Measurements from ENCODE around the gene THBS1.

The THBS1 gene

DNA sequence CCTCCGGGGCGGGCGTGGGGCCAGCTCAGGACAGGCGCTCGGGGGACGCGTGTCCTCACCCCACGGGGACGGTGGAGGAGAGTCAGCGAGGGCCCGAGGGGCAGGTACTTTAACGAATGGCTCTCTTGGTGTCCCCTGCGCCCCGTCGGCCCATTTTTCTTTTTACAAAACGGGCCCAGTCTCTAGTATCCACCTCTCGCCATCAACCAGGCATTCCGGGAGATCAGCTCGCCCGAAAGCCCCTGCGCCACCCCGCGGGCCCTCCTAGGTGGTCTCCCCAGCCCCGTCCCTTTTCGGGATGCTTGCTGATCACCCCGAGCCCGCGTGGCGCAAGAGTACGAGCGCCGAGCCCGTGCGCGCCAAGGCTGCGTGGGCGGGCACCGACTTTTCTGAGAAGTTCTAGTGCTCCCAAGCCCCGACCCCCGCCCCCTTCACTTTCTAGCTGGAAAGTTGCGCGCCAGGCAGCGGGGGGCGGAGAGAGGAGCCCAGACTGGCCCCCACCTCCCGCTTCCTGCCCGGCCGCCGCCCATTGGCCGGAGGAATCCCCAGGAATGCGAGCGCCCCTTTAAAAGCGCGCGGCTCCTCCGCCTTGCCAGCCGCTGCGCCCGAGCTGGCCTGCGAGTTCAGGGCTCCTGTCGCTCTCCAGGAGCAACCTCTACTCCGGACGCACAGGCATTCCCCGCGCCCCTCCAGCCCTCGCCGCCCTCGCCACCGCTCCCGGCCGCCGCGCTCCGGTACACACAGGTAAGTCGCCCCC, at the start of gene THBS1:
Gene THBS1, plus strand, starts transcription at position 595 of the 757 bp plus-strand sequence. CDS start 779 bp downstream, outside the sequence.
- DNase-seq, result peak; percentile 93

DNA sequence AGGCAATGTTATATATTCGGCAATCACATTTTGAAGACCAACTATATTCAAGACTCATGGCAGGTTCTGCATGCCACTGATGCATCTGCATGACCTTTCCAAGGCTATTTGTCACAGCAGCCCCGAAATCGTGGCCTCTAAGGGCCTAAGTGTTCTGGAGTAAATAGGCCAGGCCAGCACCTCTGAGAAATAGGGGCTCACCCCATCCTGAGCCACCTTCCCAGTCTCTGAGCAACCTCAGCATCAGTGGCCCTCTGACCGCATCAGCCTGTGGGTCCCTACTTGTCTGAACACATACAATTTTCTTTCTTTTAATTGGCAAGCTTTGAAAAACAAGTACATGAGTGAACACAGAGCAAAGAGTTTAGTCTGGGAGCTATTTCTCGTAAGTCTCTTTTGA, 45.9 kb upstream of the THBS1 start:
- no peak for DNase-seq

DNA sequence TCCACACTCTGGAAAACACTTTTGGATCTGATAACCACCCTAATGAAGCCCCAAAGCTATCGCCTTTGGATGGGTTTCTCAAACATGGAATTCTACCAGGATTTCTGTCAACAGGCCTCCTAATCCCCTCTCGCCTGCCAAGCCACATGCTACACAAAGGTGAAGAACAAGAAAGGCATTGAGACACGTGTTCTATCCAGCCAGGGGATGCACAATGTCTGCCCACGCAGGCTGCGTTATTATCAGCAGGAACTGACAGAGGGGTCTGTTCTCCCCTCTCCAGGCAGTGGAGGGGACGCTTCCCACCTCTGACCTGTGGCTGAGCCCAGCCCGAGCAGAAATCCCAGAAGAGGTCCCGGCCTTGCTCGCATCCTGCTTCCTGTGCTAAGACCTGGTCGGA, 45.4 kb upstream of the THBS1 start:
- DNase-seq, result peak; percentile 12

DNA sequence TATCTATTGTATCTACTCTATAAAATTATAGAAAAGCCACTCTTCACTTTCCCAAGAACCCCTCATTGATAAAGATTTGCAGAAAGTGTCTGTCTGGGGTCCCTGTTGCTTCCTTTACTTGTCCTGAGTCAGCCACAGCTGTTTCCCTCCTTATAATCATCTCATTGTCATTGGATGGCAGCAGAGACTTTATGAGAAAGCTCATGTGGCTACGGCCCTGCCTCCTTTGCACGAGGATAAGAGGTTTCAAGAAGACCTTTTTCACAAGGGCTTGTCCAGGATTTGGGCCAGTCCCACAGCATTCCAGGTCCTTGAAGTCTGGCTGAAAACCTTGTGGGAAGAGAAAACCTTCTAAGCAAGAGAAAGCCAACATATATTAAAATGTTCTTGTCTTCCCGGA, 41.9 kb upstream of the THBS1 start:
- DNase-seq, result no peak

DNA sequence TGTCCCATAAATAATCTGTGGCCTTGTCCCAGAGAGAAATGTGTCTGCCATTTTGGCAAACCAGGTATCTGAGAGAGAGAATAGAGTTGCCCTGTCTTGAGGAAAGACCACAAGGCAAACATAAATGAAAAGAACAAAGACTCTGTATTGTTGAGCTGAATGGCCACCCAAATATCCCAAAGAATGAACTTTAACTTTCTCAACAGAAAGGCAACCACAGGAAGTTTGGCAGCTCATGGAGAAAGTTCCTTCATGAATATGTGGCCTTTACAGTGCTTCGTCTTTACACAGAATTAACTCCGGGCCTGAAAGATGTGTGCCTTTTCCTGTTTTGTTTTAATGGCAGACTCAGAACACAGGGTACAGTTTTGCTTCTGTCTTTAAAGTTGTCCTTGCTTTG, 41.4 kb upstream of the THBS1 start:
- DNase-seq, result no peak

DNA sequence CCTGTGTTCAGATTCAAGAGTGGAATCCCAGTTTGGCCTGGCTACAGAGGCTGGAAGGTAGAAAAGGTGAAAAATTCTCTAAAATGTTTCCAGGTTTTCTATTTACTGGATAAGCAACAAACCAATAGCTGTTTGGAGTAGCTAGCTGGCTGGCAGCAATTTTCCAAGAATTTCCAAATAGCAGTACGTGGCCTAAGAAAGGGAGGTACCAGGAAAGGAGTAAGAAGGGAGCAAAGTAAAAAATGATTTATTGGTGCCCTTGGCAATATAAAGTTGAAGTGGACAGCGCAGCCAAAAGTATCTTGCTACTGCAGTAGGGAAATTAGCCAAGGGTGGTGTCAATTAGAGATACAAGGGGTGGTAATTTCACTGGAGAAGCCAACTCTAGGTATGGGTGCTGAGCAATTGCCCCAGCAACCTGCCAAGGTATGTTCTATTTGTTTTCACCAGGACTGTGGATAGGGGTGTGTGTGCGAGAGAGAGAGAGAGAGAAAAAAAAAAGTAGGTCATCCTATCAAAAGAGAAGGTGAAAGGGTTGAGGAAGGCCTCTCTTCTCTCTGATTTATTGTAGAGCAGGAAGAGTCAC, 40.8 kb upstream of the THBS1 start:
- DNase-seq, result no peak

DNA sequence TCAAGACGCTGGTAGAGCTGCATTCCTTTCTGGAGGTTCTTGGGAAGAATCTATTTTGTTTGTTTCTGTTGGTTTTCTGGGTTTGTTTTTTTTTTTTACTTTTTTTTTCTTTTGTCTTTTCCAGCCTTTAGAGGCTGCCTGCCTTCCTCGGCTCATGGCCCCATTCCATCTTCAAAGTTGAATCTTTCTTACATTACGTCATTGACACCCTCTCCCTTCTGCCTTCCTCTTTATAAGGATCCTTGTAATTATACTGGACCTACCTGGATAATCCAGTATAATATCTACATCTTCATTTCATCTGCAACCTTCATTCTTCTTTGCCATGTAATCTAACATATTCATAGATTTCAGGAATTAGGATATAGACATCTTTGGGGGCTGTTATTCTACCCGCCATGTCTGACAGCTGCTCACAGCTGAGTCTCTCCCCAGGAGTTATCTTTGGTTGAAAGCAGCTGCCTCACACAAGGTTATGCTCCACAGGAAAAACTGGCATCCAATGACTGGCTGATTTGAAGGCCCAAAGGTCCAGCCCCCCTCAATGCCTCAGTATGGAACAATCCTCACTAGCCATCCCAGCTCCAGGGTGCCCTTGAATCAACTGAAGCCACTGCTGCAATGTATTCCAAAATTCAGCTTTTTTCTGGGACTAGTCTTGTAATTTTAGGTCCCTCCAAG, 38.4 kb upstream of the THBS1 start:
- DNase-seq, result no peak

DNA sequence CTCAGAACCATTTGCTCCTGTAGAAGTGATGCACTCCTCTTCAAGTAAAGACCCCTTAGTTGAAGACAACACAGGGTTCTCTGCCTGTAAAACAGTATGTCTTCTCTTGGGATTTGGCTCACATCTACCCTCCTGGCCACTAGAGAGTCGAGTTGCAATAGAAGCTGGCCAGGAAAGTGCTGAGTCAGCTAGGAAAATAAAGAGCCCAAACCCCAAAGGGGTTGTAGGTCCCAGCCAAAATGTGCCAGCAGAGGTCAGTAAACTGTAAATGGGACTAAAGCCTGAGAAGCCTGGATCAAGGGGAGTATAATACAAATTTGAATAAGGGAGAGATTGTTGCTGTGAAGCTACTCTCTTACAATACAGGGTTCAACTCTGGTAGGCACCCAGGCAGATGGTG, 37.2 kb upstream of the THBS1 start:
- DNase-seq, result no peak

DNA sequence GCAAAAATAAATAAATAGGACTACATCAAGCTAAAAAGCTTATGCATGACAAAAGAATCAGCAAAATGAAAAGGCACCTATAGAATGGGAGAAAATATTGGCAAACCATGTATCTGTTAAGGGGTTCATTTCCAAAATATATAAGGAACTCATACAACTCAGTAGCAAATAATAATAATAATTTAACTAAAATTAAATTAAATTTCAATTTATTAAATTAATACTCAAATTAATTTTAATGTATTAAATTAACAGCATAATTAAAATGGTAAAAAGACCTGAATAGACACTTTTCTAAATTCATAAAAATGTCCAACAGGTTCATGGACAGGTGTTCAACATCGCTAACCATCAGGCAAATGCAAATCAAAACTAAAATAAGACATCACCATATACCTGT, 34.0 kb upstream of the THBS1 start:
- no peak for DNase-seq

DNA sequence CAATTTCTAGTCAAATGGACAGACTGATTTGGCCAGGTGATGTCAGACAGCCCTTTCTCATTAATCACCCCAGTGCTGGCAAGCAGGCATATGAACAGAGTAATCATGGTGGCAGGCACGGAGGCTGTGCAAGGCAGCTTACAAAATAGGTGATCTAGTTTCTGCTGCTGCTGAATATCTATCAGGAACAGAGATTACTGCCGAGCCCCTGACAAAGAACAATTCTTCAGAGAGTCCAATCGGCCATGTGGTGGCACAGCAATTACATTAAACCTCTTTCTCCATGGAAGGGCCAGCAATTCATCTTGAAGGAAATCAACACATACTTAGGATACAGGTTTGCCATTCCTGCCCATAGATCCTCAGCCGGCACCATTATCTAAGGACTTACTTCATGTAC, 32.3 kb upstream of the THBS1 start:
- no peak for DNase-seq

DNA sequence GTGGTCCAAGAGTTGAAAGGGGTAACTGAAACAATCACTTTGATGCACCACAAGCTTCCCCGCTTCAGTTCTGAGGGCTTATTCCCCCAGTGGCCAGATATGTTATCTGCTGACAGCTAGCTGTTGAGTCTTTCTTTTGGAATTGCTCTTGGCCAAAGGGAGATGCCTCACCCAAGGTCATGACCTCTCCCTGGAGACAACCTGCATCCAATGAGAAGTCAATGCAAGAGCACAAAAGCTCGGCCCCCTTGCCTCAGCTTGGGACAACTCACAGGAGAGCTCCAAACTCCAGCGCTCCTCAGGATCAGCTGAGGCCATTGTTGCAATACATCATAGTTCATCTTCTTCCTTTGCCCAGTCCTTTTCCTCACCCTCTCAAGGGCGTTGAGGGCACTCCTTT, 31.0 kb upstream of the THBS1 start:
- no peak for DNase-seq

DNA sequence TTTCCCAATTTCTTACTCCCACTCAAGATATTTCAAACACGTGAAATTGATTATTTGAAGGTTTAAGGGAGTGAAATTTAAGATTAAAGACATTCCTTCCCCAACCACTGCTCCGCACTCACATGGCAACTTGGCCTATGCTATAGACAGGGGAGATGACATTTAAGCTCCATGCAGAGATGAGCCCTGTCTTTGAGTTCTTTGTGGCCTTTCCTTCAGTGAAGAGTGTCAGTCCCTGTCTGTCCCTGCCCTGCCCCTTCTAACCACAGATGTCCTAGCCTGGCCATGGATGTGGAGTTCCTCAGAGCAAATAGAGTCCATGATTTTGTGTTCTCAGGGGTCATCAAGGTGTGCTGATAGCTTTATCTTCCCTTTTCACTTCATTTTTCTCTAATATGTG, 29.4 kb upstream of the THBS1 start:
- no peak for DNase-seq

DNA sequence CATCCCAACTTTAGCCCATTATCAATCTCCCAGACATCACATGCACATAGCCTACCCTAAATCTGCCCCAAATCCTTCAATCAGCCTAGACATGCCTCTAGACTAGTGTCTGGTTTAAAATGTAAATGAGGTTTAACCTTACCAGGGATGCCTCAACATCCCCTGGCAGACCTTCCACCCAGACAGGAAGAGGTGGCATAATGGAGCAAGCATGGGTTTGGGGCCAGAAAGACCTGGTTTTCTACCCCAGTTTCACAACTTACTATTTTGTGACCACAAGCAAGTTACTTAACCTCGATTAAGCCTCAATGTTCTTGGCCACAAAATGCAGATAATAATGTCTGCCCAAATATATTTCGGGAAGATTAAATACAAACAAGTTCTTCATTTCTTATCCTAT, 28.3 kb upstream of the THBS1 start:
- no peak for DNase-seq

DNA sequence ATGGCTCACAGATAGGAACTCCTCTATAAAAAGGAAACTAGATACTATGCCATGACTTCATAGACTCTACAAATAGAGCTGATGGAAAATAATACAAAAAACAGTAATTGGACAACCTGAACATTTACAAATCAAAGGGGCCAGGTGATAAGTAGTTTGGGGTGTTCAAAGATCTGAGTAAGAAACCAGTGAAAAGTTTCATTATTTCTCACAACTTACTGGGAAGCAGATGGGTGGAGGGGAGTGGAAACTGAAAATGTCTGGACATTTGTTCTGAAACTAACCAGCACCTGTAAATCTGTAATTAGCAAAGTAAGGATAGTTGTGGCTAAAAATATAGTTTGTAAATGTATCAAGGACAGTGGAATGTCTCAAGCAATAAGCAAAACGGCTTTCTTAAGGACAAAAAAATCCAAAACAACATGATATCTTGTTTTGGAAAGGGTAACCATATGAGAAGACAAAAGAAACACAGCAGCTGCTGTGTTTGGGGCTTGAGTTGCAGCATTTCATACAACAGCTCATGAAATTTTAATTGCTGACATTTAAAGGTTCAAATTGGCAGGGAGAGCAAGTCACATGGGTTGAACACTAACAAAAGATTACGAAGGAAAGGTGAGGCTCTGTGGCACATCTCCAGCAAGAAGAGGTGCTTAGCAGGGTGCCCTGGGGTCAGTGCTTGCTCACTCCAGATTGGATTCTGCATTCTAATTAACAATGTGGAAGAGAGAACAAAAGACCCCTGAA, 26.8 kb upstream of the THBS1 start:
- peak; percentile 19 for DNase-seq

DNA sequence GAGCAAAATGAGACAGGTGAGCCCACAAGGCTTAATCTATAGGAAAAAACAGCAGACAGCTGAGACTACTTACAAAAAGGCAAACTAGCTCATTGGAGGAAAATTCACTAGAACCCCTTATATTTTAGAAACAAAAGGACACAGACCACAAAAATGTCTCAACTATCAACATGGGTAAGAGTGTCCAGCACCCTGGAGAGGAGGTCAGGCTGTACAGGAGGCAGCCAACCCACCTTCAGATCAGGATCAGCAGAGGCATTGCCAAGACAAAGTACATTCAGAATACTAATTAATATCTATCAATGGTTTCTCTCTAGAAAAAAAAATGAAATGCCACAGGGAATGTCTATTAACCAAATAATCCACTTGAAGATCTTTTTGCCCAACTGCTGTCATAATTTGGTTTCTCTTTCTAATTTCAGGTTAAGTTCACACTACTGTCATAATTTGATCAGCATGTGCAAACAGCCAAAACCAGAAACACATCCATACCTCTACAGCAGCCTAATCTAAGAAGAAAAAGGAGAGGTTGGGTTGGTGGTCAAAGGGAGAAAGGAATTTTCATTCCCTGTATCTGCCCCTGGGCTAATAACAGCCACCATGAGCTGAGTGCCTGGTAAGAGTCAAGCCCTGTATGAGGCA, 26.0 kb upstream of the THBS1 start:
- no peak for DNase-seq

DNA sequence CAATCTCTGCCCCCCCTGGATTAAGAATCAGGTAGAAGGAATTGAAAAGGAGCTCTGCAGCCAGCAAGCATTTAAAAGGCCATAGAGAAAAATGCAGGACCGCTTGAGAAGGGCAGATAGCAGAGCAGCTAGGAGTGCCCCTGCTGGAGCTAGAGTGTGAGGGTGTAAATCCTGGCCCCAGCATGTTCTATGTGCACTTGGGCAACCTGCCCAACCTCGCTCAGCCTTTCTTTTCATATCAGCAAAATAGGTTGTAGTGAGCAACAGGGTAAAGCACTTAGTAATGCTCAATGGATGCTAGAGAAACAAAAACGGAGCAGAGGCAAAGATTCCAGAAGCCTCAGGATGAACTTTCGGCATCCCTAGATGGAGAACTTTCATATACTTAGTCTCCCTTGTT, 25.0 kb upstream of the THBS1 start:
- DNase-seq, result no peak

DNA sequence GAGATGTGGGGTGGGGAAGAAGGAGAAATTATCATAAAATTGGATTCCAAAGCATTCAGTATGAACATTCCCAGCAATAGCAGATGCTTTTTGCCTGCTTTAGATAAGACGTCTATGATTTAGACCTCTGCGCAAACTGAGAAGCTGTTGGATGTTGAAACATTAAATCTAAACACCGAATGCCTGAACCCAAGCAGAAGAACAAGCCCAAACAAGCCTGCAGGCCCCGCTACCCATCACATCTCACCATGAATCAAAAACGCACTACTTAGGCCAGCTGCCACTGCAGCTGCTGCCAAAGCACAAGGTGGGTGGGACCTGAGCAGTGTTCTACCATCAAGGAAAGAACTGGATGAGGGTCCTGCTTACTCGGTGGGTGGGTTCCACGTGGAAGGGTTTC, 24.4 kb upstream of the THBS1 start:
- no peak for DNase-seq

DNA sequence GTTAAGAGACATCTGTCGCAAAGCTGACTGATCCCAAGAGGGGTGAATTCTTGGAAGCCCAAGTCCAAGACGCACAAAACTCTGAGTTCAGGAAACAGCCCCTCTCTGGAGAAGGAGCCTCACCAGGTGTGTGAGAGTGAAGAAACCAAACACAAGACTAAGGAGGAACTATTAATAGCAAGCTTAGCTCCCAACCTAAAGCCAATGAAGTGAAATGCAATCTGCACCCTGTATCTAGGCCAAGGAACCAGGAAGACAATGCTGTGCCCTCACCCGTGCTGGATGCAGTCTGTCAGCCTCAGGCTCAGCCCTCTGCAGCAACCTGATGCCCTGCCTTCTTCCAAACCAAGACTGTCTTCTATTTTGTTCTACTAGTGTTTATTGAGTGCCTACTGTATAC, 22.5 kb upstream of the THBS1 start:
- peak; percentile 23 for DNase-seq

DNA sequence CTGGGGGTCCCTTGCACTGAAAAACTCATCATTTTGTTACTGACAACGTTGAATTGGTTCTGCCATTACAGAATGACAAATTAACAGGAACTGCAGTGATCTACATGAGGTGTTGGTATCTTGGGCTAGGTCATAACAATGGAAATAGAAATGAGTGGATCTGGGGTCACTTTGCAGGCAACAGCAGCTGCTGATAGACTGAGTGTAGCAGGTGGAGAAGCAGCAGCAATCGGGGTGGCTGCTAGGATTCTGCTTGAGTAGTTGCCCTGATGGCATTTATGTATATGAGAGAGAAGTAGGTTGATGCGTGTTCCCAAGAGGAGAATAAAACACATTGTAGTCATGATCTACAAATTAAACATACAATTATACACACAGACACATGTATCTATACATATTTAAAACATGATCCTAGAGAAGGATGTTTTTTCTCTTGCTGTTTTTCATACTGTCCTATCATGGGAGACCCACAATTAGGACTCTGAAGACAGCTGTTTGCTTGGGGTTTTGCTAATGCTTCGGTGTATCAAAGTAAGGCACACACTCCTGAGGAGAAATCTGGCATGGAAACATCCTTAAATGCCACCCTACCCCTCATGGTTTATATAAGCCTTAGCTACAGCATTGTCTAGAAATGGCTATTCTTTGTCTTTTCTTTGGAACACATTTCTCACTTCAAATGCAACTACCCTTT, 15.8 kb upstream of the THBS1 start:
- DNase-seq, result peak; percentile 36

DNA sequence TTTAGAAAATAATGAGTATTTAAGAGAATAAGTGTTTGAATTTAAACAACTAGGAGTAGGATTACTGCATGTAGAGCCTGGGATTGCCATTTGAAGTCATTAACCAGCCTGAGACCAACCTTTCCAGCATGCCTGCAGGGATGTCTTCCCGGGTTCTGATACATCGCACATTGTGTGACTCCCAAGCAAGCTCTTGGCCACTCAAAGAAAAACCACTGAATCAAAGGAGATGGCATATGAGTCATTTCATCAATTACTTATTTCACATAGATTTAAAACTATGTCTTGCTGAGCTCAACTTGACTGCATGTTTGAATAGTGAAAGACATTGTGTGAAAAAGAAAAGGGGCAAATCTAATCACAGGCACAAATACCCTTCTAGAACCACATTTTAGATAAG, 15.0 kb upstream of the THBS1 start:
- DNase-seq, result no peak

DNA sequence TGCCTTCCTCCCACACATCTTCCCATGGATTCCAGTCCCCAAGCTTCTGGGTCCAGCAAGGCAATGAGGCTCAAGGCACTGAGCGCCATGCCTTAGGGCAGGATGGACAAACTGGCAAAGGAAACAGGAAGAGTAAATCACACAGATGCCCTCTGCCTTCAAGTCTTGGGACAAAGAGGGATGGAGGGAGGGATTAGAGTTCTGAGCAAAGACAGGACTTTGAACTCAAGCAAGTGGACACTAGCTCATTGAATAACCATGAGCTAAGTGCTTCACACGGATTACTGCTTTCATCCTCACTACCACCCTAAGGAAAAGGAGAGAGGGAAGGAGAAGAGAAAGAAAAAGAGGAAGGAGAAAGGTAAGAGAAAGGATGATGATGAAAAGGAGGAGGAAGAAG, 7.6 kb upstream of the THBS1 start:
- no peak for DNase-seq

DNA sequence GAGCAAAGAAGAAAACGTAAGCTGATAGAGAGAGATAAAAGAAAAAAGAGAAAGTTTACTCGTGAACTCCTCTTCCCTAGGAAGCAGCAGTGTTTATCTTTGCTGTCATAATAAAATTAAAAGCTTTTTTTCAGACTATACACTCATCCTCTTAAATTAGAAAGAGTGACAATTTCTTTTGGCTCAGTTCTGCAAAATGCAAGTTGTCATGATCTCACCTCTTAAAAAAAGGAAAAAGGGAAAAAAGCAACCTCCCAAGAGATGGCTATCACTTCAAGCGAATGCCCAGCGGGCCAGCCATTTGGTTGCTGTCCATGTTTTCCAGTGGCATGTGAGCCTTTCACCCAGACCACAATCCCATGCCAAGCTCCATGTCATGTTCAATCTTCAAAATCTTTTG, 7.0 kb upstream of the THBS1 start:
- DNase-seq, result no peak

DNA sequence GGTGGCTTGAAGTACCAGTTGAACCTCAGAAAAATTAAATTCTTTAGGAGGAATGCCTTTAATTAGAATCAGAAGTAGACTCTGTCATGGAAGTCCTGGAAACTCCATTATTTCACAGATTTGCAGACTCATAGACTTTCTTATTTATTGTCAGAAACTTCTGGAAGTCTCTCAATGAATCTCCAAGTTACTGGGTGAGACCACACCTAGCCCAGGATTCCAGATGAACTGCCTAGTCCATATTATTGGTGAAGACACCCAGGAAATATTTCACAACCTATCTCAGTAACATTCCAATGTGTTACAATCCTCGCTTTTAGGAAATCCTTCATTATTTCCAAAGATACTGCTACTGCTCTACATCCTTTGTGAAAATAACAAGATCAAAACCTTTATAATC, 6.5 kb upstream of the THBS1 start:
- no peak for DNase-seq

Data from eye (tissue), 1 donor.